Muscle layer of duodenum (tissue), 2 donors: ENCODE measurements around the gene CSH1.
"Not testable (repeated sequence)": the region's sequence is repeated elsewhere in the genome, so short reads cannot be mapped to it uniquely, and the experiment has no call there.

Experiments
- H3K27ac ChIP-seq: one replicate; pipeline ENCODE4 v1.7.0; 2013; ENCODE audit warnings: mild to moderate bottlenecking, low read length
- H3K27me3 ChIP-seq: one replicate; pipeline ENCODE4 v1.7.0; 2013; ENCODE audit warnings: low read depth, mild to moderate bottlenecking, control low read depth, low read length
- H3K36me3 ChIP-seq, 2 donors: one replicate each; pipeline ENCODE4 v1.7.0; 2013; ENCODE audit warnings: low read length in 2 of 2, control low read depth in 1 of 2, mild to moderate bottlenecking in 1 of 2; ENCODE audit not compliant: insufficient read depth in 2 of 2, control insufficient read depth in 1 of 2
- H3K4me1 ChIP-seq, 2 donors: one replicate each; pipeline ENCODE4 v1.7.0; 2013; ENCODE audit warnings: low read length in 2 of 2, mild to moderate bottlenecking in 2 of 2, control low read depth in 1 of 2, moderate library complexity in 1 of 2; ENCODE audit not compliant: insufficient read depth in 2 of 2, control insufficient read depth in 1 of 2
- H3K4me3 ChIP-seq, 2 donors: one replicate each; pipeline ENCODE4 v1.7.0; 2013; ENCODE audit warnings: low read length in 2 of 2, low read depth in 1 of 2, mild to moderate bottlenecking in 1 of 2
- H3K9me3 ChIP-seq, 2 donors: one replicate each; pipeline ENCODE4 v1.7.0; 2013; ENCODE audit warnings: low read length in 2 of 2, control low read depth in 1 of 2, mild to moderate bottlenecking in 1 of 2; ENCODE audit not compliant: control insufficient read depth in 1 of 2
- donor health status: healthy.

CSH1 gene

GRCh38 chr17:63896524-63897354 is at the start of gene CSH1:
CSH1 (minus strand) TSS chr17:63896574; CDS start chr17:63896511, 63 bp downstream.
- H3K4me3 ChIP-seq, H3K4me1 ChIP-seq, H3K27me3 ChIP-seq, H3K36me3 ChIP-seq, H3K27ac ChIP-seq, H3K9me3 ChIP-seq: not testable (repeated sequence)

DNA sequence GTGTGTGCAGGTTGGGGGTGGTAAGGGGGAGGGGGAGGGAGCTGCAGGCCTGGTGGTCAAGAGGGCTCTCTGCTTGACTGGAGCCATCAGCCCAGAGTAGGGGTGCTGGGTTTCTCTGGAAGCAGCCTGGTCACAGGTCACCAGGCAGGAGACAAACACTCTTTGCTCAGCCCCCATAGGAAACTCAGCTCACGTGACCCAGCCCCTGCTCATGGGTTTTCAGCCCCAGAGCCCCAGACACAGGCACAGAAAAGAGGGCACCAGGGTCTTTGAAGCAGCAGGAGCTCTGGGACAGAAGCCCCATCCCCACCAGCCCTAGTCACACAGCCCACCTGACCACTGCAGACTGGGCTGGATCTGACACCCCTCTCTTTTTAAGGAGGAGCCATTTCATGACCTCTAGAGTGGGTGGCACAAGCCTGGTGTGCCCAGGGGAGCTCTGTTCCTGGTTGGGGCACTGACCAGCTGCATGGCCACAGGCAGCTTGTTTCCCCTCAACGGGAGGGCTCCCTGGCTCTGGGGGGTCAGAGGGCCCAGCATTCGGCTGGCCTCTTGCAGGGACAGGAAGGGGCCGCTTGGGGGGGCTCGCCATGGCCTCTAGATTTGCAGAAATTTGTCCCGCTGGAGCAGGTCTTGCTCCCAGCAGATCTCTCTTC is 49.5 kb upstream of the CSH1 start:
- H3K27me3 ChIP-seq = no peaks in the 10 kb centered on the region
- no peaks in the 10 kb centered on the region for H3K36me3 ChIP-seq
- no peaks in the 10 kb centered on the region for H3K4me1 ChIP-seq

DNA sequence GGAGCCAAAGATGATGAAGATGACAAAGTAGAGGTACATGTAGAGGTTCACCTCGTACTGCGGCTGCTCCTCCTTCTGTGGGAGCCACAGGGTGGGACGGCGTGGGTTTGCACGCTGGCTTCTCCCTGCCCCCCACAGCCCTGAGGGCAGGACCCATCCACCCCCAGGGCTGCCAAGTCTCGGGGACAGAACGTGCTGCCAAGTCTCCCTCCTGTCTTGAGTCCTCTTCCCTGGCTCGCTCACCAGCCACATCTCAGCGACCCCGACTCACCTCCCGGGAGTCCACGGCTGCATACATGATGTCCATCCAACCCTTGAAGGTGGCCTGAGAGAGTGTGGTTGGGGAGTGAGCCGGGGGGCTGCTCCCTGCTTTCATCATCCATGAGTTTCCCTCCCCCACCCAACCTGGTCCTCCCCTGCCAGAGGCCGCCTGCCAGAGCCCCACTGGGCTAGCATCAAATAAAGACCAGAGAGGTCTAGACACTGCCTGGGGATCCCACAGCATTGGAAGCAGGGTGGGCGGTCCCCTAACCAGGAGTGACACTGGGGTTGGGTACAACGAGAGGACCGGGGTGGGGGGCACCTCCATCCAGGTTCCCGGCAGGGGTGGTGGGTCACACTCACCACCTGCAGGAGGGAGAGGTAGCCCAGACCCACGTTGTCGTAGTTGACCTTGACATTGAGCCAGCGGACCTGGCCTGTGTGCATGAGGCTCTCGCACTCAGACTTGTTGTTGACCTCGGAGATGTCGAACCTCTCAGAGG is 48.5 kb upstream of the CSH1 start:
- H3K36me3 ChIP-seq = no peaks in the 10 kb centered on the region
- no peaks in the 10 kb centered on the region for H3K9me3 ChIP-seq
- no peaks in the 10 kb centered on the region for H3K27me3 ChIP-seq
- no peak overlapping the region for H3K4me3 ChIP-seq
- no peak overlapping the region for H3K27ac ChIP-seq
- H3K4me1 ChIP-seq = no peaks in the 10 kb centered on the region

More for the DNA sequence above, 49.5 kb upstream of the CSH1 start:
- H3K4me3 ChIP-seq = no peak overlapping the region
- no peaks in the 10 kb centered on the region for H3K9me3 ChIP-seq
- no peak overlapping the region for H3K27ac ChIP-seq

GRCh38 chr17:63943745-63944144 is 47.4 kb upstream of the CSH1 start:
- Histone ChIP-seq H3K4me3 (no peak overlapping the region), H3K9me3 (no peaks in the 10 kb centered on the region), H3K27ac (no peak overlapping the region), H3K27me3 (no peaks in the 10 kb centered on the region), H3K4me1 (no peaks in the 10 kb centered on the region), H3K36me3 (no peaks in the 10 kb centered on the region)

DNA sequence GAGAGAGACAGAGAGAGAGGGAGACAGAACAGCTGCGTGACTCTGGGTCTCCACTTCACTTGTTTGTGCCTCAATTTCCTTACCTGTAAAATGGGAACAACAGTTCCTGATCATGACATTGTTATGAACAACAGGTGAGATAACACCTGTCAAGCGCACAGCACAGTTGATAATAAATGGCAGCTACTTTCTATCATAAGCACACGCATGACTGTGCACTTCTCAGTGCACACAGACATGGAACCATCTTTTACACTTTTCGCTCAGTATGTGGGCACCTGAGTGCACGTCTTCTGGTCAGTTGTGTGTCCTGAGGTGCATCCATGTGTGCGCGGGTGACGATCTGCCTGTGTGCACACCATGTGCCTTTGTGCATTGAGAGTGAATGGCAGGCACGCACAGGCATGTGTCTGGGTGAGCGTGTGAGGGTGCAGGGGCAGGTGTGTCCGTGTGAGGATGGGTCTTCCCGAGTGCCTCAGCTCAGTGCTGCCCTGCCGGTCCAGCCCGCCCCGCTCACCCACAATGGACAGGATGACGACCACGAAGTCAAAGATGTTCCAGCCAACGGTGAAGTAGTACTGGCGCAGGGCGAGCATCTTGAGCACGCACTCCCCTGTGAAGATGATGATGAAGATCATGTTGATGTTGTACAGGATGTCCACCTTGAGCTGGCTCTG is 46.1 kb upstream of the CSH1 start:
- Histone ChIP-seq H3K27ac (no peak overlapping the region), H3K36me3 (no peaks in the 10 kb centered on the region), H3K9me3 (no peaks in the 10 kb centered on the region), H3K4me1 (no peaks in the 10 kb centered on the region), H3K4me3 (no peak overlapping the region), H3K27me3 (no peaks in the 10 kb centered on the region)

DNA sequence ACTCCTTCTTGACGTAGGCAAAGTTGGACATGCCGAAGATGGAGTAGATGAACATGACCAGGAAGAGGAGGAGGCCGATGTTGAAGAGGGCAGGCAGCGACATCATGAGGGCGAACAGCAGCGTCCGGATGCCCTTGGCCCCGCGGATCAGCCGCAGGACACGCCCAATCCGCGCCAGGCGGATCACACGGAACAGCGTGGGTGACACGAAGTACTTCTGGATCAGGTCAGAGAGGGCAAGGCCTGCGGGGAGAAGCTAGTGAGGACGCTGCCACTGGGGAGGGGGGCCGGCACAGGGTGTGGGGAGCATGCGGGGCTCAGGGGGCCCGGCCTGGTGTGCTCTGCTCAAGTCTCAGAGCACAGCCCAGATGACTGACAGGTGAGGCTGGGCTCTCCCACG is 45.4 kb upstream of the CSH1 start:
- Histone ChIP-seq H3K4me1 (no peaks in the 10 kb centered on the region), H3K4me3 (no peak overlapping the region), H3K27me3 (no peaks in the 10 kb centered on the region), H3K27ac (no peak overlapping the region), H3K36me3 (no peaks in the 10 kb centered on the region), H3K9me3 (no peaks in the 10 kb centered on the region)

- no peaks in the 10 kb centered on the region for H3K9me3 ChIP-seq
- no peak overlapping the region for H3K4me3 ChIP-seq
- H3K36me3 ChIP-seq = no peaks in the 10 kb centered on the region
- no peak overlapping the region for H3K27ac ChIP-seq
- no peaks in the 10 kb centered on the region for H3K4me1 ChIP-seq
- H3K27me3 ChIP-seq = no peaks in the 10 kb centered on the region
Measured at GRCh38 chr17:63941162-63941561, 44.8 kb upstream of the CSH1 start.

DNA sequence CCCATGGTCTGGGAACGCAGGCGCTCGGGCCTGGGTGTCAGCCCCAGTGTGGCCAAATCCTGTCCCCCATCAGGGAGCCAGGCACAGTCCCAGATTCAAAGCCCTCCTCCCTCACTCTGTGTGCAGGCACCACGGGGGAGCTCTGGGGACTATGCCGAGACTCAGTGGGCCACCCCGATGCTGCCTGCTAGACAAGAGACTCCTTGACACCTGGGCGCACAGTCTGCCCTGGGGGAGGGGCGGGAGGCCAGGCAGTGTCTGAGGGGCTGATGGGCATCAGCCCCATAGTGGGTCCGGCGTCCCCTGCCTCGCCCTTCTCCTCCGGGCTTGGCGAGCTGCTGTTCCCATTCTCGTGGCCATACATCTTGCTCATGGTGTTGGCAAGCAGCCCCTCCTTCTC is 44.2 kb upstream of the CSH1 start:
- H3K36me3 ChIP-seq = no peaks in the 10 kb centered on the region
- no peak overlapping the region for H3K27ac ChIP-seq
- H3K9me3 ChIP-seq = no peaks in the 10 kb centered on the region

GRCh38 chr17:63939884-63940283 is 43.5 kb upstream of the CSH1 start:
- H3K27ac ChIP-seq = no peak overlapping the region
- no peaks in the 10 kb centered on the region for H3K9me3 ChIP-seq
- no peak overlapping the region for H3K4me3 ChIP-seq
- no peaks in the 10 kb centered on the region for H3K36me3 ChIP-seq
- H3K27me3 ChIP-seq = no peaks in the 10 kb centered on the region
- no peaks in the 10 kb centered on the region for H3K4me1 ChIP-seq

More for the DNA sequence above, 44.2 kb upstream of the CSH1 start:
- Histone ChIP-seq H3K27me3 (no peaks in the 10 kb centered on the region), H3K4me3 (no peak overlapping the region), H3K4me1 (no peaks in the 10 kb centered on the region)

DNA sequence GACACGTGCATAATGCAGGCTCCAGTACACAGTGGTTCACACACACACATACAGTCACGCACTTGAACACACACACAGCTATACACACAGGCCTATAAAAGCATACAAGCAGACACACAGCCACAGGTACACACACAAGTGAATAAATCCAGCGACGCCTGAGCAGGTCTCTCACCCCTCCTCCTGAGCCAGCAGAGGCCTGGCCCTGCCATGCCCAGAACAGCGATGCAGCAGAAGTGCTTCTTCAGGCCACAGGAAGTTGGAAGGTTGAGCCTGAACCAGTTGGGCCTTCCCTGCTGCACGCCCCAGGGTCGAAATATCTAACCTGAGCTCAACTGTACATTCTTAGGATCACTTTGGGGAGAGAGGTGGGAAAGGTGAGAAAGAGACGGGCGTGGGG is 43.0 kb upstream of the CSH1 start:
- Histone ChIP-seq H3K4me1 (no peaks in the 10 kb centered on the region), H3K4me3 (no peak overlapping the region), H3K27ac (no peak overlapping the region), H3K9me3 (no peaks in the 10 kb centered on the region), H3K36me3 (no peaks in the 10 kb centered on the region), H3K27me3 (no peaks in the 10 kb centered on the region)

- no peak overlapping the region for H3K27ac ChIP-seq
- no peak overlapping the region for H3K4me3 ChIP-seq
- H3K9me3 ChIP-seq = no peaks in the 10 kb centered on the region
- H3K36me3 ChIP-seq = no peaks in the 10 kb centered on the region
- no peaks in the 10 kb centered on the region for H3K4me1 ChIP-seq
- H3K27me3 ChIP-seq = no peaks in the 10 kb centered on the region
Measured at GRCh38 chr17:63937920-63938319, 41.5 kb upstream of the CSH1 start.
